NCI-H1092 treated with DMSO at 0.1 percent for 48 hours (cell line): Measurements from ENCODE around the gene NGEF.
"Not testable (repeated sequence)": the region's sequence is repeated elsewhere in the genome, so short reads cannot be mapped to it uniquely, and the experiment has no call there.

Source experiments
- DNase-seq: peaks from one replicate; lab custom pipeline; 2025; lab: John Stamatoyannopoulos, UW

The NGEF gene

GRCh38 chr2:232927793-232928550, 85.1 kb downstream of the NGEF start:
- peak; percentile 27 for DNase-seq

- DNase-seq = no peak
Observed at GRCh38 chr2:232927032-232927792, 85.8 kb downstream of the NGEF start.

- DNase-seq = no peak
Observed at GRCh38 chr2:232926431-232926939, 86.6 kb downstream of the NGEF start.

DNA sequence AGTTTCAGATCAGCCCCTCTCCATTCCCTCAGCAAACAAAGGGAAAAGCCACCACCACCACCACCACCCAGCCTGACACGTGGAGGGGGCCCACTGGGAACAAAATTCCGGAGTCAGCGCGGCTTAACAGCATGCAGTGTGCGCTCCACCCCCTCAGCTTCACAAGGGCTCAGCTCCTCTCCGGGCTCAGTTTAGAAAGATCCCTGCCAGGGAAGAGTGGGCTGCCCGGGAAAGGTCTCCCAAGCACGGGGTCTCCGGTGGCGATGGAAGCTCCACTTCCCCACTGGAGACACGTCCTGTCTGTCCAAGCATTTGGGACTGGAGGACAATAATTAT, 87.3 kb downstream of the NGEF start:
- DNase-seq = no peak

- DNase-seq = no peak
Observed at GRCh38 chr2:232925153-232925820, 87.8 kb downstream of the NGEF start.

DNA sequence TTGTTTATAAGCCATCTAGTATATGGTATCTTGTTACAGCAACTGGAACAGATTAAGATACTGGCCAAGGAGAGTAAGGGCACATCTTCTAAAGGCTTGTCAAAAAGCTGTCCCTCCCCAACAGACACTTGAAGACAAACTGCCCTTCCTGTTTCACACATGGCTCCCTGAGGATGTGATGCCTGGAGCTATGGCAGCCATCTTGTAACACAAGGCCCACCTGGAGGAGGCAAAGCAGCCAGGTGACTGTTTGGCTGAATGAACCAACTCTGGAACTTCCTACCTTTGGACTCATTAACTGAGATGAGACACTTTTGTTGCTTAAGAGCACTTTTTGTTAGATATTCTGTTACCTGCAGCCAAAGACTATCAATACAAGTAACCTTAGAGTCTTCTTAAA, 88.6 kb downstream of the NGEF start:
- DNase-seq = no peak

DNA sequence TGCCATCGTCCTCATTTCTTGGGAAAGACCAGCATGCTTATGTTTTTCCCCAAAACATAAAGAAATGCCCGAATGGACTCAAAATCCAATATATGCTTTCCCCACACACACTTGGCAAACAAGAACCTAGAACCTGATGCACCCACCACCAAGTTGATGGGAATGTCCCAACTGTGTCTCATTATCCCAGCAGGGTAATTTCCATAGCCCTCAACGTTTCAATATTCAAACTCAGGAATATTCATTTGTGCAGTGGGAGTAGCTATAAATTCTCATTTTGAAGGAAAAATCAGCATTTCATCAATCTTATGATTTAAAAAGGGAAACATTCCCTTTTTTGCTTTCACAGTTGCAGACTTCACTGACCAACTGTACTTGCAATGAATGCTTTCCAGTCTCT, 92.3 kb downstream of the NGEF start:
- DNase-seq = no peak

DNA sequence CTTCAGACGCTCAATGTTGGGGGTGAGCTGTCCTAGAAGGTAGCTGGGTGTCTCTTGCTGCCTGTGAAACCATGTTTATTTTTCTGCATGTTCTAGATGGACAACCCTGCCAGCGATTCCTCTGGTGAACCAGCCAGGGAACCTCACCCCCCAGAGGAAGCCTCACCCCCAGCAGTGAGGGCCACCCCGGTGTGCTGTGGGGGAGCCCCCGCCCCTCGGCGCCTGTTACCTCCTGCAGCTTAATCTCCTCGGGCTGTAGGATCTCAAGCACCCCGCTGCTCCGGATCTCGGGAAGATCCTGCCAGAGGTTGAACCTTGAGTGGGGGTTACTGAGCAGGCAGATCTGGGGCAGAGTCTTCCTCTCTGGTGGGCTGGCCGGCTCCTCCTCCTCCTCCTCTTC, 93.0 kb downstream of the NGEF start:
- DNase-seq = no peak

- no peak for DNase-seq
Observed at GRCh38 chr2:232919141-232919540, 93.9 kb downstream of the NGEF start.

DNA sequence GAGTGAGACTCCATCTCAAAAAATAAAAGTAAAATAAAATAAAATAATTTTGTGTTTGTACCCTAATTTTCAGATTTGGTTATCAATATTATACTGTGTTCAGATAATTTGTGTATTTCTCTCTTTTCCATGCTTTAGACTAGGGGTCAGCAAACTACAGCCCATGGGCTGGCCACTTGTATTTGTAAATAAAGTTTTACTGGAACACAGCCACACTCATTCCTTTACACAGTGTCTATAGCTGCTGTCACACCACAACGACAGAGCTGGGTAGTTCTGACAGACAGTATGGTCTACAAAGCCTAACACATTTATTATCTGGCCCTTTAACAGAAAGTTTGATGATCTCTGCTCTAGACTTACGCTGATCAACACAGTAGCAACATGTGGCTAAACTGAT, 99.2 kb downstream of the NGEF start:
- no peak for DNase-seq

- DNase-seq = no peak
Observed at GRCh38 chr2:232911712-232912277, 101.3 kb downstream of the NGEF start.

- DNase-seq = no peak
Observed at GRCh38 chr2:232910376-232910775, 102.7 kb downstream of the NGEF start.

DNA sequence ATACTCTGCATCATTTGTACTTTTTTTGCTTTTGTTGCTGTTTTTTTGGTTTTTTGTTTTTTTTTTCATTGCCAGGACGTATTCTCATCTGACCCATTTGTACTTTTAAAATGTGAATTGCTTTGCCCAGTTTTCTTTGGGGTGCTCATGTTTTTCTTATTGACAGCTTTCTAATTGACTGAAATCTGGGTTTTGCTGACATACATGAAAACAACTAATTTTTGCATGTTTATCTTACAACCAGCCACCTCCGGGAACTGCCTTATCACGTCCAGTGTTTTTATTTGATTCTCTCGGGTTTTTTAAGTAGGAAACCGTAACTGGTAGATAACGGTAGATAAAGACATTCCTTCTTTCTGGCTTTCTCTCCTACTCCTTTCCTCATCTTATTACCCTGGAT, 104.4 kb downstream of the NGEF start:
- no peak for DNase-seq

DNA sequence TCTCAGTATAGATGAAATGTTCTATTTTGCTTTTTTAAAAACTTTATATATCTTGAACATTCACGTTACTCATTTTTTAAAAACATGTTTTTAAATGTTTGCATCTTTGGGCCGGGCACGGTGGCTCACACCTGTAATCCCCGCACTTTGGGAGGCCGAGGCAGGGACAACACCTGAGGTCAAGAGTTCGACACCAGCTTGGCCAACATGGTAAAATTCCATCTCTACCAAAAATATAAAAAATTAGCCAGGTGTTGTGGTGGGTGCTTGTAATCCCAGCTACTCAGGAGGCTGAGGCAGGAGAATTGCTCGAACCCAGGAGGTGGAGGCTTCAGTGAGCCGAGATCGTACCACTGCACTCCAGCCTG, 105.4 kb downstream of the NGEF start:
- DNase-seq = not testable (repeated sequence)

GRCh38 chr2:232906867-232907717, 106.0 kb downstream of the NGEF start:
- peak; percentile 45 for DNase-seq

GRCh38 chr2:232903989-232904388, 109.1 kb downstream of the NGEF start:
- no peak for DNase-seq

DNA sequence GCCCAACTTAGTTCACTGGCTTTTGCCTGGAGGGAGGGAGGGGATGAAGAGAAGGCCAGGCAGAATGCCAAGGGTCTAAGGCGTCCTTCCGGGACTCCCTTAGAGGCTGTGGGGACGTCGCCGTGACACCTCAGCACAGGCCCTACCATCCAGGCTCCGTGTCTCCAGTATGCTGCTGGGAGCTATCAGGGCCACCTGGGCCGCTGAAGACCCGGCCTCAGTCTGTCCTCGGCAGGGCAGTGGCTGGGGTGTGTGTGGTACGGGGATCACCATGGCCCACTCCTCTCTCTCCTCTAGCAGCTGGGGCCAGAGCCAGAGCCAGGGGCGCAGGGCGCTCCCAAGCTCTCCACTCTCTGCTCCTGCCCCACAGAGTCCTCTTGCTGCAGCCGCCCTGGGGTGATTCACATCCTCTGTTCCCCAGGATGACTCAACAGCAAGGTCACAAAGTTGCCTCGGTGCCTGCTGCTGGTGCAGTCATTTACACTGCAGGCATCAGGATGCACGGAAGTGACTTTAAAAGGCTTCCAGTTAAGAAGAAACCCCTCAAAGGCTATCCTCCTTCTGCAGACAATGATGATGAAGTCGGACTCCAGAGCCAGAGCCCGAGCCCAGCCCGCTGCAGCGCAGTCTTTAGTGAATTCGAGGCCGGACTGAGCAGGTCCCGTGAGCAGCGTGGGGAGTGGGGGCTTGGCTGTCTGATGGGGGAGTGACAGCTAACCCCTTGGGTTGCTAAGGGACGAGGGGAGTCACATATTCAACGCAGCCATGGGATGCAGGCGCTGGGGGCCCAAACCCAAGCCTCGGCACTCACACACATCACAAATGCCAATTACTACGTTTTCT, 111.1 kb downstream of the NGEF start:
- no peak for DNase-seq

DNA sequence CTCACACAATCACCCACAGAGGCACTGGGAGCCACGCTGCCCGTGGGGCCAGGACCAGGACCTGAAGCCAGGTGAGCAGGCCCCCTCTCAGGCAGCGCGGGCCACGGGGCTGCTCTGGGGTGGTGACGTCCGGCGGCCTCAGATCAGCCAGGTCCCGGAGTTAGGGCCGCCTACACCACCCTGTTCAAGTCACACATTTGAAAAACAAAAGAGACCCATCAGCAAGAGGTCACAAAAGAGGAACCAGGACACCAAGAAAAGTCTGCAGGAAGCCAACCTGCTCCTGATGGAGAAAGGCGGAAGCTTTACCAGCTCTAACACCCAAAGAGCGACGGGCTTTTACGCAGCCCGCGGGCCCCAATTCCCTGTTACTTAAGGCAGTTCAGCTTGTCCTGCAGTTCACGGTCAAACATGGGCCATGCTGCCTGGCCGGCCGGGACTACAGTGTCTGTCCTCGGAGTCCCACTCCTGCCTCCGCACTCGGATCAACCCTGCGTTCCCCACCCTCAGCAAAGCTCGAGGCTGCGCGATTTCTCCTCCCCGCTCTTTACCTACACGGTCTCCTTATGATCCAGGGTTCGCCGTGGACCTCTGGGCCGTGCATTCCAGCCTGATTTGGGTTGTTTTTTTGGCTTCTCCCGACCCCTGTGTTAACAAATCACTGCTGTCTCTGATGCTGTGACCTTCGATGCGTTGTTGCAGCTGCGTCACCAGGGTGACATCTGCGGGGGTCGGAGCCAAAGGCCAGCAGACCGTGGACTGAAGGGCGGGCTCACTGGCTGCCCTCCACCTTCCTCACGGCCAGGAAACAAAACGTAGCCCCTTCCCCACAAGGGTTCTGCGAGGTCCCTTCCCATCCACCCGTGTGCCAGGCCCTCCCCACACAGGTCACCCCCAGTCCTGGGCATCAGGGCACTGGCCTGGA, 112.0 kb downstream of the NGEF start:
- no peak for DNase-seq
